IMR-90 (cell line): ENCODE data around the gene TRAPPC4. TPM values are rescaled to one million over a fixed set of nuclear protein-coding genes. Genes with fewer than 3 reads are reported as not detected.

ENCODE experiments used
- ATAC-seq: fragments of 200-7000 bp; cut with Tn5 transposase; 2 replicates; pipeline ENCODE4 v1.9.1; 2020; ENCODE audit warnings: low read depth, mild to moderate bottlenecking, moderate library complexity
- BruUV-seq: library from RNA; stranded (reverse); fragments of 400-500 nt; replicated peaks from 2 replicates; lab custom pipeline; 2021; lab: Mats Ljungman, UMichigan
- CTCF ChIA-PET: fragments of 300-600 bp; formaldehyde crosslinking; extraction: SDS; loops from one replicate; lab custom pipeline; 2021; ENCODE audit warnings: antibody characterized with exemption; lab: Yijun Ruan, JAX
- POLR2A ChIA-PET: fragments of 300-600 bp; sonication (Branson Sonifier 250); formaldehyde crosslinking; loops from one replicate; lab custom pipeline; 2022; ENCODE audit warnings: antibody characterized with exemption; ENCODE audit not compliant: unreplicated experiment; lab: Charles Lee
- DNase-seq: peaks from one replicate; pipeline ENCODE4 v3.0.0; 2013
- H2AFZ ChIP-seq: replicated peaks from 2 replicates; pipeline ENCODE3; 2013; ENCODE audit warnings: low read length, mild to moderate bottlenecking; ENCODE audit not compliant: poor library complexity
- H2AK5ac ChIP-seq: 2 replicates; pipeline ENCODE4 v1.6.1; 2013; ENCODE audit warnings: low read depth, low read length, inconsistent platforms
- H2AK9ac ChIP-seq: replicated peaks from 2 replicates; pipeline ENCODE3; 2013; ENCODE audit warnings: mild to moderate bottlenecking, low read depth, low read length, moderate library complexity; ENCODE audit not compliant: poor library complexity
- H2BK120ac ChIP-seq: 2 replicates; pipeline ENCODE4 v1.6.1; 2013; ENCODE audit warnings: low read depth, low read length, inconsistent platforms
- H2BK15ac ChIP-seq: 3 replicates; pipeline ENCODE4 v1.6.1; 2013; ENCODE audit warnings: low read depth, low read length, inconsistent platforms
- H2BK20ac ChIP-seq: 2 replicates; pipeline ENCODE4 v1.6.1; 2013; ENCODE audit warnings: low read depth, mild to moderate bottlenecking, inconsistent platforms, low read length, moderate library complexity
- H2BK5ac ChIP-seq: 2 replicates; pipeline ENCODE4 v1.6.1; 2013; ENCODE audit warnings: mild to moderate bottlenecking, low read depth, low read length, inconsistent platforms; ENCODE audit not compliant: poor library complexity, severe bottlenecking
- H3K14ac ChIP-seq: replicated peaks from 2 replicates; pipeline ENCODE4 v1.6.1; 2013; ENCODE audit warnings: low read depth, low read length, inconsistent platforms
- H3K18ac ChIP-seq: 2 replicates; pipeline ENCODE4 v1.6.1; 2013; ENCODE audit warnings: low read depth, low read length, control low read depth
- H3K23ac ChIP-seq: 2 replicates; pipeline ENCODE4 v1.6.1; 2013; ENCODE audit warnings: low read depth, low read length, inconsistent platforms
- H3K27ac ChIP-seq: 2 replicates; pipeline ENCODE4 v1.5.1; 2013; ENCODE audit warnings: mild to moderate bottlenecking, control low read depth, low read length; ENCODE audit not compliant: insufficient read depth
- H3K27me3 ChIP-seq: 2 replicates; pipeline ENCODE4 v1.6.1; 2013; ENCODE audit warnings: low read length; ENCODE audit not compliant: control insufficient read depth, insufficient read depth
- H3K36me3 ChIP-seq: 2 replicates; pipeline ENCODE4 v1.6.1; 2013; ENCODE audit warnings: low read length, mixed read lengths; ENCODE audit not compliant: control insufficient read depth, insufficient read depth
- H3K4ac ChIP-seq: 2 replicates; pipeline ENCODE4 v1.6.1; 2013; ENCODE audit warnings: low read depth, low read length, inconsistent platforms
- H3K4me1 ChIP-seq: 2 replicates; pipeline ENCODE4 v1.6.1; 2013; ENCODE audit warnings: low read length, mixed read lengths; ENCODE audit not compliant: control insufficient read depth, insufficient read depth
- H3K4me2 ChIP-seq: 2 replicates; pipeline ENCODE4 v1.6.1; 2013; ENCODE audit warnings: low read depth, mild to moderate bottlenecking, control low read depth, low read length, moderate library complexity
- H3K4me3 ChIP-seq: 2 replicates; pipeline ENCODE4 v1.5.1; 2013; ENCODE audit warnings: low read depth, mild to moderate bottlenecking, control low read depth, low read length, moderate library complexity; ENCODE audit not compliant: insufficient read depth
- H3K56ac ChIP-seq: 2 replicates; pipeline ENCODE4 v1.6.1; 2013; ENCODE audit warnings: low read length, inconsistent platforms; ENCODE audit not compliant: insufficient read depth; ENCODE audit errors: extremely low read depth
- H3K79me1 ChIP-seq, 2 experiments: 2 replicates each; pipeline ENCODE4 v1.6.1; 2013; ENCODE audit warnings: low read length in 2 of 2, inconsistent platforms in 1 of 2, low read depth in 1 of 2
- H3K9ac ChIP-seq: 2 replicates; pipeline ENCODE4 v1.6.1; 2013; ENCODE audit warnings: low read depth, low read length, control low read depth
- H3K9me1 ChIP-seq: 2 replicates; pipeline ENCODE4 v1.6.1; 2013; ENCODE audit warnings: low read length, inconsistent platforms; ENCODE audit not compliant: insufficient read depth
- H3K9me3 ChIP-seq: 2 replicates; pipeline ENCODE4 v1.6.1; 2013; ENCODE audit warnings: low read length; ENCODE audit not compliant: control insufficient read depth, insufficient read depth
- H4K20me1 ChIP-seq: 2 replicates; pipeline ENCODE4 v1.6.1; 2013; ENCODE audit warnings: low read length, inconsistent platforms; ENCODE audit not compliant: insufficient read depth
- H4K5ac ChIP-seq: 2 replicates; pipeline ENCODE4 v1.6.1; 2013; ENCODE audit warnings: mild to moderate bottlenecking, low read depth, low read length, control low read depth
- H4K8ac ChIP-seq, 2 experiments: 2 replicates each; pipeline ENCODE4 v1.6.1; 2013; ENCODE audit warnings: low read depth in 2 of 2, low read length in 2 of 2, control low read depth in 1 of 2, inconsistent platforms in 1 of 2
- H4K91ac ChIP-seq: 2 replicates; pipeline ENCODE4 v1.6.1; 2013; ENCODE audit warnings: low read depth, low read length, inconsistent platforms; ENCODE audit not compliant: insufficient read depth
- SMC3 ChIP-seq: fragments of 150-350 bp; IDR thresholded peaks from 2 replicates; pipeline ENCODE4 v1.6.1; 2016; ENCODE audit warnings: low read depth, mild to moderate bottlenecking, antibody characterized with exemption, low read length, moderate library complexity
- WGBS, 2 experiments: methylation state at CpG; one replicate each; pipeline versions ENCODE4 v1.1.5 to v1.1.7; 2013; ENCODE audit warnings: missing lambda C conversion rate in 2 of 2; ENCODE audit not compliant: insufficient read length in 1 of 2; ENCODE audit errors: extremely low coverage in 2 of 2; 5-methylcytosine and 5-hydroxymethylcytosine counted together
- dilution Hi-C: fragments of 300-500 bp; cut with HindIII; formaldehyde crosslinking; loops from one replicate; pipeline ENCODE4 v1.14.3; 2018; ENCODE audit warnings: low sequenced_read_pairs; ENCODE audit not compliant: unreplicated experiment
- in situ Hi-C: fragments of 300-500 bp; cut with MboI; formaldehyde crosslinking; loops from 3 replicates; pipeline ENCODE4 v1.14.3; 2019; ENCODE audit warnings: low sequenced_read_pairs, inconsistent platforms, mixed read lengths
- intact Hi-C: fragments of 100-400 bp; cut with micrococcal nuclease; formaldehyde crosslinking; loops from 2 replicates; pipeline ENCODE4 v1.10.0; 2022
- polyA plus RNA-seq, 3 experiments: library from polyadenylated mRNA; depleted of rRNA; stranded (reverse); fragments of >200 nt; gene quantifications; 2 replicates each; pipeline ENCODE4 v1.2.3, GENCODE V29; 2012; ENCODE audit warnings: low replicate concordance in 1 of 3
- total RNA-seq: library from RNA; depleted of rRNA; stranded (reverse); fragments of >200 nt; gene quantifications from 2 replicates; pipeline ENCODE4 v1.2.3, GENCODE V29; 2012

TRAPPC4 gene
- total and polyA plus RNA-seq, 2 of the 4 experiments (the other 2 are of a cell fraction): 102 to 162 TPM

GRCh38 chr11:119029340-119030028, 10.9 kb downstream of the TRAPPC4 start:
- Histone ChIP-seq H3K4me3 (no peak overlapping the region), H3K27ac (no peak overlapping the region), H3K18ac (no peak overlapping the region), H2AFZ (peak overlapping the region; percentile 53), H3K36me3 (peaks cover 12% of the 10 kb centered on the region), H4K5ac (no peak overlapping the region), H3K56ac (no peak overlapping the region), H4K91ac (no peak overlapping the region), H3K4ac (no peak overlapping the region; the same call in 1 of the 2 replicates), H3K14ac (peak overlapping the region; percentile 15; the same call in 1 of the 2 replicates), H3K79me1 (peaks cover 6 to 26% of the 10 kb centered on the region in 2 experiments; a peak in 3 of 4 replicates), H3K4me1 (no peaks in the 10 kb centered on the region), H2BK5ac (no peak overlapping the region), H3K4me2 (peak overlapping the region; percentile 76), H3K9me3 (no peaks in the 10 kb centered on the region), H3K23ac (peak overlapping the region; percentile 51; the same call in 1 of the 2 replicates), H2AK5ac (no peak overlapping the region), H2BK20ac (no peak overlapping the region), H4K20me1 (no peaks in the 10 kb centered on the region; the same call in 1 of the 2 replicates), H2BK15ac (no peak overlapping the region), H4K8ac (no peak overlapping the region), H2AK9ac (peak overlapping the region; percentile 77), H2BK120ac (no peak overlapping the region), H3K9me1 (no peaks in the 10 kb centered on the region; the same call in 1 of the 2 replicates), H3K27me3 (no peaks in the 10 kb centered on the region), H3K9ac (no peak overlapping the region)
- ATAC-seq (no peak), DNase-seq (no peak)
- ChIA-PET POLR2A (no interaction called here), CTCF (no interaction called here)
- in situ Hi-C loops (no loop called here), intact Hi-C loops (no loop called here), dilution Hi-C loops (no loop called here)
- BruUV-seq: no TSS peak
- no peak for TF ChIP-seq SMC3
- WGBS, 2 experiments: 33% methylated on average over 1 of the region's 10 CpGs; no CpG with 5 or more reads in 1 of the 2 experiments
